Superior temporal gyrus (tissue), 1 donor: ENCODE results near the gene RRP1.

Experiments used
- DNase-seq: peaks from one replicate; pipeline ENCODE4 v3.0.0-alpha.2; 2016; ENCODE audit errors: extremely low spot score

RRP1 gene, protein sequence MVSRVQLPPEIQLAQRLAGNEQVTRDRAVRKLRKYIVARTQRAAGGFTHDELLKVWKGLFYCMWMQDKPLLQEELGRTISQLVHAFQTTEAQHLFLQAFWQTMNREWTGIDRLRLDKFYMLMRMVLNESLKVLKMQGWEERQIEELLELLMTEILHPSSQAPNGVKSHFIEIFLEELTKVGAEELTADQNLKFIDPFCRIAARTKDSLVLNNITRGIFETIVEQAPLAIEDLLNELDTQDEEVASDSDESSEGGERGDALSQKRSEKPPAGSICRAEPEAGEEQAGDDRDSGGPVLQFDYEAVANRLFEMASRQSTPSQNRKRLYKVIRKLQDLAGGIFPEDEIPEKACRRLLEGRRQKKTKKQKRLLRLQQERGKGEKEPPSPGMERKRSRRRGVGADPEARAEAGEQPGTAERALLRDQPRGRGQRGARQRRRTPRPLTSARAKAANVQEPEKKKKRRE

DNA sequence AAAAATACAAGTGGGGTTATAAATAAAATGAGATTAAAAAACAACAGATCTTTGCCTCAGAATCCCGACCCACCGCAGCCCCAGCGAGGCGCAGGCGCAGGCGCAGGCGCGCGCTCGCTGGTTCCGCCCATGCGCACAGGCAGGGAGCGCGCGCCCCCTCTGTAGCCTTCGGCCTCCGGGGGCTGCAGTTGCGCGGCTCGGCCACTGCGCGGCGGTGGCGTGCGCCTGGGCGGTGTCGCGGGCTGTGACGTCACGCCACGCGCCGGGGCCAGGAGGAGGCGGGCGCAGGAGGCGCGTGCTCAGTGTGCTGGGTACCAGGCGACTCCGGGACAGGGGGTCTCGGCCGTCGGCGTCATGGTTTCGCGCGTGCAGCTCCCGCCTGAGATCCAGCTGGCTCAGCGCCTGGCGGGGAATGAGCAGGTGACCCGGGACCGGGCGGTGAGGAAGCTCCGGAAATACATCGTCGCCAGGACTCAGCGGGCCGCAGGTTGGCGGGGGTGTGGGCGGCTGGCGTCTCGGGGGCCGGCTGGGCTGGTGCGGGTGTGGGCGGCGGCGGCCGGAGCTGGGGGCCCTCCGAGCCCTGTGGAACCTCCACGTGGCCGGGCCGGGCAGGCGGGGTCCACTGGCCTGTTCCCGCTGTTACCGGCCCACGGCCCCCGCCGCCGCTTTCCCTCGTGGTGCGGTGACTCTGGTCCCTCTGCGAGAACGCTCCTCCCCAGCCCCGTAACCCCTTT lies at the start of gene RRP1:
RRP1 (plus strand) TSS at position 302 of the 734 bp plus-strand sequence; CDS start at position 355, 53 bp downstream.
- DNase-seq = peak; percentile 92

DNA sequence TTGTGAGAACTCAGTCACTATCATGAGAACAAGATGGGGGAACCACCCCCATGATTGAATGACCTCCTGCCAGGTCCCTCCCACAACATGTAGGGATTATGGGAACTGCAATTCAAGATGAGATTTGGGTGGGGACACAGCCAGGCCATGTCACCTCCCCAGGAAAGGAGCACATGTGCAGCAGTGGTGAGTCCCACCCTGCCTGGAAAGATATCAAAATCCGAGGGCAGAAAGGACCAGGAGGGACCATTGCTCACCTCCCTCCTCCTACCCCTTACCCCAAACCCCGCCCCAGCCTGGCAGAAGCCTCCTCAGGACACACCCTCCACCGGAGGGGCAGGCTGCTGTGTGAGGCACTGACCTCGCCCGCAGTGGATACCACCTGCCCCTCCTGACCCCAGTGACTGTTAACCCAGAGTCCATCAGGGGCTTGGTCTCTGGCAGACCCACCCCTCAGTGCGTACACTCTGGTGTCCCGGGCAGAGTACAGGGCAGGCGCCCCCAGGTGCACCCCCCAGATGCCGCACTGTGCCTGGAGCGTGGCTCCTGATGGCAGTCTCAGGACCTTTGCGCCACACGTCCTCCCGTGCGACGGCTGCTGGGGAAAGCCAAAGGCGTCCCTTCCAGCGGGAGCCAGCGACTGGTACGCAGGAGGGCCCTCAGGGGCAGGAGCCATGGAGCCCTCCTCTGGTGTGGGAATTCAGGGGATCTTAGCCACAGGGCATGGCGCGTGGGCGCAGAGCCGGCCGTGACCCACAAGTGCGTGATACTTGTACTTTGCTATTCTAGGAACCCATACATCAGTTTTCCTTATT lies 49.5 kb upstream of the RRP1 start:
- no peak for DNase-seq

DNA sequence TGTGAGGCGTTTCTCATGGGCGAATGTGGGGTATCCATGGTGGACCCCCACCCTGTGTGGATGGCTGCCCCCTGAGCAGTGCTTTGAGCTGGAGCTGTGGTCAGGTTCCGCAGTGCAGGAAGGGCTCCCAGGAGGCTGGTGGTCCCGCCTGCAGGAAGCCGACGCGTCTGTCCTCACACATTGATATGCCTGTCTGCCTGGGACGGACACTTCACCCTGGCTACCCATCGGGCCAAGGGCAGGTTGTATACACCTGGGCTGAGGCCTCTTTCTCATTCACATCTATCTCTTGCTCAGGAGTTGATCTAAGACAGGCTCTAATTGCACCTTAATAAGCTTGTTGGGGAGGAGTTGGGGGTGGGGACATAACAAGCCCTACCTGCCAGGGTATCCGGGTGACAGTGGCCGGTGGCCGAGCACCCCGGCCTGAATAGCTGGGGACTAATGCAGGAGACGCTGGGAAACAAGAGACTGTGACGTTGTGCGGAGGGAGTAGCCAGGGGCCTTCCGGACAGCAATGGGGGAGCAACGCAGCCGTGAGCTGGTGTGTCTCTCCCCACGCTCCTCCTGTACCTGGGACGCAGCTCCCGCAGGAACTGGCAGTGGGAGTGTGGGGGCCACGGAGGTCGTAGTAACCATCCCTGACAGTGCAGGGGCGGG lies 48.8 kb upstream of the RRP1 start:
- DNase-seq = no peak

DNA sequence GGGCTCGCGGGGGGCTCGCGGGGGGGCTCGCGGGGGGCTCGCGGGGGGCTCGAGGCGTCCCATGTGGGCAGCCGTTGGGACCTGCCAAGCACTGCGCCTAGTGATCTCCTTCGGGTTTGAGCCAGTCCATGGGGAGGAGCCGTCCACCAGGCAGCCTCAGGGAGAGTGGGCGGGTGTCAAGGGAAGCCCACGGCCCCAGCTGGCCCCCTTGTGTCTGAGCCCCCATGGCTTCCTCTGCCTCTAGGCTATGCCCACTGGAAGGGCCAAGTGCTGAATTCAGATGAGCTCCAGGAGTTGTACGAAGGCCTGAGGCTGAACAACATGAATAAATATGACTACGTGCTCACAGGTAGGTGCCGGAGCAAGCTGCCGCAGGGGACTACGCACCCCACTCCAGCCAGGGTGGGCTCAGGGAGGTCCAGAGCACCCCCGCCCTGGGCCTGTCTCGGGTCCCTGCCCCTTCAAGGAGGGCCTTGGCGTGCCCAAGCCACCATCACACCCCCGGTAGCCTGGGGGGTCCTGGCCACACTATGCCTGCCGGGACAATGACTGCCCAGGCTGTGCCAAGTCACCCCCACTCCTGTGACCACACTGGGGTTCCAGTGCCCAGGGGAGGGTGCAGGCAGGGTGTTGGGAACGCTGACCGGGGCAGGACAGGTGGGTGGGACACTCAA lies 47.8 kb upstream of the RRP1 start:
- DNase-seq = no peak

- DNase-seq = no peak
These were observed 45.4 kb upstream of the RRP1 start for GRCh38 chr21:43743947-43744346.

- no peak for DNase-seq
These were observed 44.7 kb upstream of the RRP1 start for GRCh38 chr21:43744725-43745124.

DNA sequence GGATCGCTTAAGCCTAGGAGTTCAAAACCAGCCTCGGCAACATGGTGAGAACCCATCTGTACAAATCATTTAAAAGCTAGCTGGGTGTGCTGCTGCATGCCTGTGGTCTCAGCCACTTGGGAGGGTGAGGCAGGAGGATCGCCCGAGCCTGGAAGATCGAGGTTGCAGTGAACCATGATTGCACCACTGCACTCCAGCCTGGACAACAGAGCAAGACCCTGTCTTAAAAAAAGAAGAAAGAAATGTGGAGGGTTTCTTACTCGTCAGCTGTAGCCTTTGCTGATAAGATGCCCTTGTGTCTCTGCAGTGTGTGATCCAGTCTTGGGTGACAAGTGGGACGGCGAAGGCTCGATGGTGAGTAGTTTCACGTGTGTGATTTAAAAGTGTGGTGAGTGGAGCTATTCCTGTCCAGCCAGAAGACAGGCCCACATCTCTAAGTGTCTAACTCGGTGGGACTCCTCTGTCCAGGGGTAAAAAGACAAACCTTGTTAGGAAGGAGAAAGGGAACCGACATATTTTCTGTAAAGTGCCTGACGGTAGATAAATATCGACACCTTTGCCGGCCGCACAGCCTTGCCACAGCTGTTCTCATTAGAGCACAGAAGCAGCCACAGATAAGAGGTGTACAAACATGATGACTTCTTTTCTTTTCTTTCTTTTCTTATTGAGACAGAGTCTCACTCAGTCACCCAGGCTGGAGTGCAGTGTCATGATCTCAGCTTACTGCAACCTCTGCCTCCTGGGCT lies 43.4 kb upstream of the RRP1 start:
- DNase-seq = no peak

- no peak for DNase-seq
These were observed 40.8 kb upstream of the RRP1 start for GRCh38 chr21:43748622-43749021.

- no peak for DNase-seq
These were observed 39.6 kb upstream of the RRP1 start for GRCh38 chr21:43749651-43750262.

- DNase-seq = no peak
These were observed 38.9 kb upstream of the RRP1 start for GRCh38 chr21:43750339-43751033.

DNA sequence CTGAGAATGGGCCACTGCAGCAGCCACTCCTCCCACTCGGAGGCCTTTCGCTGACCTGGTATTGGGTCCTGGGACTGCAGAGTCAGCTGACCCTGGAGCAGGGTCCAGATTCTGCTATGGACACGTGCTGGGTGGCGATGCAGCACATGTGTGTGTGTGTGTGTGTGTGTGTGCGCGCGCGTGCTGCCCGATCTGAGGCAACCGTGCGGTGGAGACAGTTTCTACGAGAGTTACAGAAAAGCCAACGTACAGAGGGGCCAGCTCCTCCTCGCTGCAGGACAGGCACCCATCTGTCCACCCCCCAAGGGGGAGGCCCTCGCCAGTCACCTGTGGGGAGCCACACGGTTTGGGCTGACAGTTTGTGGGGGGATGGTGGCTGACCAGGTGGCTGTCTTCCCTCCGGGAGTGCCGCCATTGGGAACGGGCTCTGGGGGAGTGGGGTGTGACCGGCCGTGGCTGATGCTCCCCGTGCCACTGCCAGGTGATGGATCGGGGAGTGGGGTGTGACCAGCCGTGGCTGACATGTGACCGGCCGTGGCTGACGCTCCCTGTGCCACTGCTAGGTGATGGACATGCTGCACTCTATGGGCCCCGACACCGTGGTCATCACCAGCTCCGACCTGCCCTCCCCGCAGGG lies 37.3 kb upstream of the RRP1 start:
- DNase-seq = no peak

DNA sequence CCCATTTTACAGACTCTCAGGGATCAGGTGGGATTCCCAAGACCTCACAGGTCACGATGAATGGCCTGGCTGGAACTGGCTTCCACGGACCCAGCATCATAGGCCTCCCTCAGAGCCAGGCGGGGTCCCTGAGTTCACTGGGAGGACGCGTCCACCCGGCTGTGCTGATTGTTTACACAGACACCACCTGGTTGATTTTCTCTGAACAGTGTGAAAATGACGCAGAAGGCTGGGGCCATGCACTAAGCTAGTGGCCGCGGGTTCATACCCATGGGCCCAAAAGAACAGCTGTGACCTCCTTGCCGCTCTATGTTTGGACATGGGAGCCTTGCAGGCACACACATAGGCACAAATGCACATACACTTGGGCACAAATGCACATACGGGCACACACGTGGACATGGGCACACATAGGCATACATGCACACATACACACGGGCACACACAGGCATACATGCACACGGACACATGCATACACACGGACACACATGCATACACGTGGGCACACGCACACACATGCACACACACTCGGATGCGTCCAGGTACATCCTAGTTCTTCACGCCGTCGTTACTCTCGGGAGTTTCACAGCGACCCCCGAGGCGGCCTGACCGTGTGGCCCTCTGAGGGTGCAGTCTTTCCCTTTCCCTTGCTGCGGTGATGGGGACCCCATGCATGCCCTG lies 36.5 kb upstream of the RRP1 start:
- no peak for DNase-seq

GRCh38 chr21:43753439-43753799 lies 36.0 kb upstream of the RRP1 start:
- no peak for DNase-seq

- DNase-seq = no peak
These were observed 34.2 kb upstream of the RRP1 start for GRCh38 chr21:43754948-43755781.

GRCh38 chr21:43755820-43756594 lies 33.4 kb upstream of the RRP1 start:
- DNase-seq = no peak

GRCh38 chr21:43757601-43758000 lies 31.8 kb upstream of the RRP1 start:
- DNase-seq = no peak
